Muscle of arm (tissue), 12 donors: Measurements from ENCODE around the gene LIN7B. TPM values are rescaled to one million over a fixed set of nuclear protein-coding genes. Genes with fewer than 3 reads are reported as not detected.

Experiments used
- DNase-seq: peaks from one replicate; pipeline ENCODE4 v3.0.0-alpha.2; 2013
- polyA plus RNA-seq, 12 donors: library from polyadenylated mRNA; unstranded; fragments of 120-200 nt; gene quantifications; one replicate each; pipeline ENCODE4 v1.2.1, GENCODE V29; 2013; ENCODE audit not compliant: insufficient read length in 12 of 12

The LIN7B gene
- polyA plus RNA-seq, 12 donors = 9.1 to 14.9 (median 11.5) TPM; not detected in 2

- DNase-seq = no peak
These were observed 46.5 kb downstream of the LIN7B start for GRCh38 chr19:49160450-49161189.

DNA sequence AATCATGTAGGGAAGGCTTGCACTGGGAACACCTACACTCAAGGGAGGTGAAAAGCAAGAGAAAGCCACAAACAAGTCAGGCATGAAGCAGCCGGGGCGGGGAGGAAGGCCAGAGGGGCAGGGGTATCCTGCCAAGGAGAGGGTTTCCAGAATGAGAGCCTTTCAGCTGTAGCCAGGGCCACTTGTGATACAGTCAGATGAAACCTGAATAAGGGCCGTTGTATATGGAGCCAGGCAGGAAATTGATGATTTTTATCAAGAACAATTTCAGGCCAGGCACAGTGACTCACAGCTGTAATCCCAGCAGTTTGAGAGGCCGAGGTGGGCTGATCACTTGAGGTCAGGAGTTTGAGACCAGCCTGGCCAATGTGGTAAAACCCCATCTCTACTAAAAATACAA is 47.8 kb downstream of the LIN7B start:
- no peak for DNase-seq

- DNase-seq = no peak
These were observed 51.1 kb downstream of the LIN7B start for GRCh38 chr19:49165111-49165750.

DNA sequence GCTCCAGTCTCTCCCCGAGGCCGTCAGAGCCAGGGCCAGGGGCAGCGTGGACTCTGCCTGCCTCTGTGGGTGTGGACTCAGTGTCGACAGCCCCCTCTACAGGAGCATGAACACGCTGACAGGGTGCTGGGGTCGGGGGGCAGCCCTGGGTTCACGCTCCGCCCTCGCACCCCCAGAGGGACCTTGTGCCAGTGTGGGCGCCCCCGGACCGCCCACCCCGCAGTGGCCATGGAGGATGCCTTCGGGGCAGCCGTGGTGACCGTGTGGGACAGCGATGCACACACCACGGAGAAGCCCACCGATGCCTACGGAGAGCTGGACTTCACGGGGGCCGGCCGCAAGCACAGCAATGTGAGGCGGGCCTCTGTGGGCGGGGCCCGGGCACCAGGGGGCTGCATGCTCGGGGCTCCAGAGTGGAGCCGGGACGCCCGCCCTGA is 51.7 kb downstream of the LIN7B start:
- DNase-seq = no peak

GRCh38 chr19:49167857-49168409 is 53.8 kb downstream of the LIN7B start:
- DNase-seq = no peak

Other genes starting within 250 kb of the LIN7B start
- 10 to 100 TPM in 11 of 12 donors, not detected in 1; 24.6 to 41.2 (median 30.4) TPM for gene PLEKHA4, start 245.8 kb upstream of the LIN7B start, polyA plus RNA-seq
- gene PPP1R15A, start 241.9 kb upstream of the LIN7B start, polyA plus RNA-seq = 100 to 1,000 TPM in 1 of 12 donors, 10 to 100 TPM in 10, not detected in 1; 36.2 to 100 (median 59.0) TPM
- gene TULP2, start 215.6 kb upstream of the LIN7B start, polyA plus RNA-seq = under 1 TPM in 7 of 12 donors, not detected in 5; 0.09 to 0.83 (median 0.14) TPM
- 100 to 1,000 TPM in 11 of 12 donors, not detected in 1; 114 to 175 (median 139) TPM for gene NUCB1, start 214.1 kb upstream of the LIN7B start, polyA plus RNA-seq
- gene DHDH, start 180.7 kb upstream of the LIN7B start, polyA plus RNA-seq = under 1 TPM in 9 of 12 donors, not detected in 3; 0.14 to 0.68 (median 0.37) TPM
- gene BAX, start 159.5 kb upstream of the LIN7B start, polyA plus RNA-seq = 10 to 100 TPM in 11 of 12 donors, not detected in 1; 28.4 to 50.9 (median 34.7) TPM
- gene FTL, start 149.1 kb upstream of the LIN7B start, polyA plus RNA-seq = 1,000 to 10,000 TPM in 1 of 12 donors, 100 to 1,000 TPM in 10, not detected in 1; 466 to 1,078 (median 553) TPM
- gene GYS1, start 121.1 kb upstream of the LIN7B start, polyA plus RNA-seq = 100 to 1,000 TPM in 1 of 12 donors, 10 to 100 TPM in 10, not detected in 1; 51.4 to 109 (median 87.1) TPM
- gene RUVBL2, start 120.5 kb upstream of the LIN7B start, polyA plus RNA-seq = 10 to 100 TPM in 11 of 12 donors, not detected in 1; 43.6 to 61.1 (median 49.2) TPM
- gene LHB, start 97.3 kb upstream of the LIN7B start, polyA plus RNA-seq = not detected
- gene CGB3, start 90.0 kb upstream of the LIN7B start, polyA plus RNA-seq = 1 to 10 TPM in 1 of 12 donors, under 1 TPM in 2, not detected in 9; 0.30 to 2.1 (median 0.59) TPM
- gene CGB2, start 82.5 kb upstream of the LIN7B start, polyA plus RNA-seq = not detected
- under 1 TPM in 1 of 12 donors, not detected in 11; 0.30 TPM for gene CGB1, start 77.5 kb upstream of the LIN7B start, polyA plus RNA-seq
- under 1 TPM in 5 of 12 donors, not detected in 7; 0.17 to 0.92 (median 0.48) TPM for gene CGB5, start 70.5 kb upstream of the LIN7B start, polyA plus RNA-seq
- 1 to 10 TPM in 1 of 12 donors, under 1 TPM in 6, not detected in 5; 0.27 to 1.2 (median 0.71) TPM for gene CGB8, start 65.3 kb upstream of the LIN7B start, polyA plus RNA-seq
- gene CGB7, start 56.6 kb upstream of the LIN7B start, polyA plus RNA-seq = 1 to 10 TPM in 4 of 12 donors, under 1 TPM in 6, not detected in 2; 0.33 to 2.1 (median 0.84) TPM
- 10 to 100 TPM in 1 of 12 donors, 1 to 10 TPM in 9, not detected in 2; 2.4 to 14.8 (median 5.4) TPM for gene NTF4, start 49.6 kb upstream of the LIN7B start, polyA plus RNA-seq
- 10 to 100 TPM in 3 of 12 donors, 1 to 10 TPM in 8, not detected in 1; 2.3 to 13.2 (median 8.1) TPM for gene KCNA7, start 41.7 kb upstream of the LIN7B start, polyA plus RNA-seq
- 100 to 1,000 TPM; 167 to 329 (median 191) TPM for gene SNRNP70, start 28.9 kb upstream of the LIN7B start, polyA plus RNA-seq
- gene C19orf73, start 4.8 kb downstream of the LIN7B start, polyA plus RNA-seq = 1 to 10 TPM in 2 of 12 donors, under 1 TPM in 8, not detected in 2; 0.25 to 1.3 (median 0.53) TPM
- gene PPFIA3, start 5.2 kb downstream of the LIN7B start, polyA plus RNA-seq = 10 to 100 TPM in 1 of 12 donors, 1 to 10 TPM in 10, not detected in 1; 4.0 to 38.2 (median 5.9) TPM
- 100 to 1,000 TPM in 10 of 12 donors, 10 to 100 TPM in 1, not detected in 1; 66.9 to 170 (median 128) TPM for gene HRC, start 41.0 kb downstream of the LIN7B start, polyA plus RNA-seq
- gene TRPM4, start 43.4 kb downstream of the LIN7B start, polyA plus RNA-seq = 10 to 100 TPM in 11 of 12 donors, not detected in 1; 21.5 to 51.8 (median 32.3) TPM
- 1 to 10 TPM in 8 of 12 donors, under 1 TPM in 2, not detected in 2; 0.72 to 2.1 (median 1.7) TPM for gene SLC6A16, start 210.8 kb downstream of the LIN7B start, polyA plus RNA-seq
- 10 to 100 TPM in 10 of 12 donors, 1 to 10 TPM in 1, not detected in 1; 6.8 to 29.3 (median 18.5) TPM for gene CD37, start 221.0 kb downstream of the LIN7B start, polyA plus RNA-seq
- 100 to 1,000 TPM in 2 of 12 donors, 10 to 100 TPM in 9, not detected in 1; 46.6 to 107 (median 62.5) TPM for gene TEAD2, start 248.0 kb downstream of the LIN7B start, polyA plus RNA-seq
- 1 to 10 TPM in 9 of 12 donors, under 1 TPM in 1, not detected in 2; 0.89 to 3.6 (median 1.6) TPM for gene DKKL1, start 249.5 kb downstream of the LIN7B start, polyA plus RNA-seq